HG02884 (cell line): ENCODE data around the gene MLF2.

Source experiments
- ATAC-seq: cut with Tn5 transposase; IDR thresholded peaks from one replicate; pipeline ENCODE4 v1.9.1; 2021; ENCODE audit warnings: mild to moderate bottlenecking, moderate library complexity; ENCODE audit not compliant: unreplicated experiment

Gene MLF2

DNA sequence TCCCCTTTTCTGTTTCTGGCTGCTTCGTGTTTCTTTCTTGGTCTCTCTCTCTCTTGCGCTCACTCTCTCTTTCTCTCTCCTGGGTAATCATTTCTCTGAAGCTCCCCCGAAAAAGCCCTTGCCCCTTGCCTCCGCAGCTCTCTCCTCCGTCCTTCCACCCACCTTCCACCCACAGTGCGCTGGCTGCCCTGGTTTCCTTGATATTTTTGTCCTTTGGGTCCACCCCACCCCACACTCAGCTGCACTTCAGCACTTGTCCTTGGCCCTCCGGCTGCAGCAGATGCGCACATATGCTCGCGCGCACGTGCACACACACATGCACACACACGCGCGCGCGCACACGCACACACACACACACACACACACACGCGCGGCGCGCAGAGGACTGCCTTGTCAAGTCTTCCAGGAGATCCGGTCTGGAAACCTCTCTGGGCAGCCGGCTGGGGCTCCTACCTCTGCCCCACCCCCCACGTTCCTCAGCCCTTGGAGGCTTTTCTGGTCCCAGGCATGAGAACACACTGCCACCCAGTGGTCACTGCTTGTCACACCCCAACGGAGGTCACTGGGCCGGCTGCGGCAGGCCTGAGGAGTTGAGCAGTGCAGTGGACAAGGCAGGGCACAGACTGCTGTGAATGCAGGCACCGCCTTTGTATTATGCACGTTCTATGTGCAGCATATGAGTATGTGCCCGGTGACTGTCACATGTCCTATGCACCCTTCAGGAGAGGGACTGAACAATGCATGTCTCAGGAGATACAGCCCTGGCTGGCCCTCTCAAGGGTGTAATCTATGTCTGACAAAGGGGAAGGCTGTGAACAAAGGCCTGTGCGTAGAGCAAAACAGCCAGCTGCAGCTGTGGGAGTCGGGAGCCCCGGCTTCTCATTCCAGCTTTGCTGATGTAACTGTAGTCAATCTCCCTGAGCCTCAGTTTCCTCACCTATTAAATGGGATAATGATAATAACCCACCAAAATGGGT, 25.9 kb upstream of the MLF2 start:
- ATAC-seq = peak; percentile 85

DNA sequence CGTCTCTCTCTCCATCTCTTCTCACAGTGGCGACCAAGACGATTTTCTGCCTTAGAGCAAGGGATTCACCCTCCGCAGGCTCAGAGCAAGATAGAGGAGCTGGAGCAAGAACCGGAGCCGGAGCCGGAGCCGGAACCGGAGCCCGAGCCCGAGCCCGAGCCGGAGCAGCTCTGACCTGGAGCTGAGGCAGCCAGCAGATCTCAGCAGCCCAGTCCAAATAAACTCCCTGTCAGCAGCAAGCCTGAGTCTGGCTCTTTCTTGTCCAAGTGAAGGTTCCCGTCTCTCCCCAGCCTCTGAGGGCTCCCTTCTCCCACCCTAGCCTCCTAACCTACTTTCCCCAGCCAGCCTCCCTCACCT, 25.3 kb upstream of the MLF2 start:
- ATAC-seq = no peak

DNA sequence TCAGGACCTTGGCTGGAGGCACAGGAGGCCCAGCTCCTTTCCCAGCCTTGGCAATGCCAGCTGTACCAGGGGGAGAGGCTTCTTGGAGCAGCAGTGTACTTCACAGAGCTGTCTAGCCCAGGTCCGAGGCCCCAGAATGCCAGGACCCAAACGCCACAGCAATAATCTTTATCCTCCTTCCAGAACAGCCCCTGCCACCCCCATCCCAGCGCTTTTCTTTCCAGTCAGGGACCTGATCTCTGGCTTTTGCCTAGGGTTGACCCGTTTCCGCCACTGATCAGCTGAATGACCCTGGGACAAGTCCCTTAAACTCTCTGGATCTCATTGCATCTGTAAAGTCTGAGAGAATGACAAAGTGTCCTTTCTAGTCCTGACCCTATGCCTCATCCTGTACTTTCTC, 24.4 kb upstream of the MLF2 start:
- ATAC-seq = no peak

DNA sequence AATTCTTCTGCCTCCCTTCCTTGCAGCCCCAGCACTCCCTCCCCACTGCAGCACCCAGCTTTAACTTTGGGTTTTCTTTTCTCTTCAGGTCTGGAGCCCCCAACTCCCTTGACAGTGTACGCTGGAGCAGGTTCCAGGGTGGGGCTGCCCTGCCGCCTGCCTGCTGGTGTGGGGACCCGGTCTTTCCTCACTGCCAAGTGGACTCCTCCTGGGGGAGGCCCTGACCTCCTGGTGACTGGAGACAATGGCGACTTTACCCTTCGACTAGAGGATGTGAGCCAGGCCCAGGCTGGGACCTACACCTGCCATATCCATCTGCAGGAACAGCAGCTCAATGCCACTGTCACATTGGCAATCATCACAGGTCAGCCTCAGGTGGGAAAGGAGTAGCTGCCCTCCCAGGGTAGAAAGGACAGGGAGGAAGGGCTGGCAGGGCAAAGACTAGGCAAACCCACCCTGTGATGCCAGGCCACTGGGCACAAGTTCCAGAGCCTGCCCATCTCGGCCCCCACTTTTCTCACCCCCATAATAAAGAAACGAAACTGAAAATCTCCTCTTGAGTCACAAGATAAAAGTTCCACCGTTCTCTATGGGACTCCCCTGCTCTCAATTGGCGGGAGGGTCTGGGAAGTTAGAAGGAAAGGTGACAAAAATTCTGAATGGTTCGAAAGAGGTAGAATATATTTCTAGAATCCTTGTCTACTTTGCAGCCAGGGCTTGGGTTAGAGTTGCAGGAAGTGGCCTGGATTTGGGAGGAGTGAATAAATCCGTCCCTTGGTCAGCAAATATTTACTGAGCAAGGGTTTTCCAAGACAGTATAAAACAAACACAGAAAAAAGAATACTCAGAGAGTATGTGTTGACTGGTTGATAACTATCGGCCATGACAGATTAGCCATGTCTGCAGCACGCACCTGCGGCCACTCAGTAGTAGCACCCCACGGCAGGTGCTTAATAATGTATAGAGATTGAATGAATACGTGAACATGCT, 22.5 kb upstream of the MLF2 start:
- no peak for ATAC-seq

DNA sequence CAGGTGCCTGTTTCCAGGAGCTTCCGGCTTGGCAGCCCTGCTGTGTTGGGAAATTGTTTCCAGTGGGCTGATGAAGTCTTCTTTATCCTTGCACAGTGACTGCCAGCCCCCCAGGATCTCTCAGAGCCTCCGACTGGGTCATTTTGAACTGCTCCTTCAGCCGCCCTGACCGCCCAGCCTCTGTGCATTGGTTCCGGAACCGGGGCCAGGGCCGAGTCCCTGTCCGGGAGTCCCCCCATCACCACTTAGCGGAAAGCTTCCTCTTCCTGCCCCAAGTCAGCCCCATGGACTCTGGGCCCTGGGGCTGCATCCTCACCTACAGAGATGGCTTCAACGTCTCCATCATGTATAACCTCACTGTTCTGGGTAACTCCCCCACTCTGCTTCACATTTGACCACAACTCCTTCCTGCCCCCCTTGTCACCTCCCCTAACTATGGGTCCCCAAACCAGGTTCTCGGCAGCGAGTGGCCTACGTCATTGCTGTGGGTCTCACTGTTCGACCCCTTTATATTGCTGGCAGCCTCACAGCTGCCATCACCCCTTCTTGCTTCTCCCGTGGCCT, 21.6 kb upstream of the MLF2 start:
- no peak for ATAC-seq

DNA sequence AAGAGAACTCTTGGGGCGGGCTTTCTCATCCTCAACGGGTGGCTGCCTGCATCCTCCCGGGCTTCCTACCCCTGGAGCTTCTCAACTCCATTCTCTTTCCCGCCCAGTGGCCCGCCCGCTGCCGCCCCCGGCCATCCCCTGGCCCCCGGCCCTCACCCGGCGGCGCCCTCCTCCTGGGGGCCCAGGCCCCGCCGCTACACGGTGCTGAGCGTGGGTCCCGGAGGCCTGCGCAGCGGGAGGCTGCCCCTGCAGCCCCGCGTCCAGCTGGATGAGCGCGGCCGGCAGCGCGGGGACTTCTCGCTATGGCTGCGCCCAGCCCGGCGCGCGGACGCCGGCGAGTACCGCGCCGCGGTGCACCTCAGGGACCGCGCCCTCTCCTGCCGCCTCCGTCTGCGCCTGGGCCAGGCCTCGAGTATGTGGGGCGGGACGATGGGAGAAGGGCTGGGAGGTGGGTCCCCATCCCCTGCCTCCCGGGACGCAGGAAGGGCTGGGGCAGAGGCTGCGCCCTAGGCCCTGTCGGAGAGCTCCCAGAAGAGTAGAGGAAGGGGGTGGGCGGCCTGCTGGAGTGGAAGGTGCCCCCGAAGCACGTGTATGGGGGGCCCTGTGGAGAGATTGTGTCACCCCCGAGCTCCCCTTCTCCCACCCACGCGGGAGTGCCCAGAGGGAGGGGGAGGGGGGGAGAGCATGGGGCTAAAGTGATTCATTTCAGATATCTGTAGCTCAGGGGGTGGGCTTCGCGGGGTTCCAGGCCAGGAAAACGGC, 20.8 kb upstream of the MLF2 start:
- ATAC-seq = no peak

DNA sequence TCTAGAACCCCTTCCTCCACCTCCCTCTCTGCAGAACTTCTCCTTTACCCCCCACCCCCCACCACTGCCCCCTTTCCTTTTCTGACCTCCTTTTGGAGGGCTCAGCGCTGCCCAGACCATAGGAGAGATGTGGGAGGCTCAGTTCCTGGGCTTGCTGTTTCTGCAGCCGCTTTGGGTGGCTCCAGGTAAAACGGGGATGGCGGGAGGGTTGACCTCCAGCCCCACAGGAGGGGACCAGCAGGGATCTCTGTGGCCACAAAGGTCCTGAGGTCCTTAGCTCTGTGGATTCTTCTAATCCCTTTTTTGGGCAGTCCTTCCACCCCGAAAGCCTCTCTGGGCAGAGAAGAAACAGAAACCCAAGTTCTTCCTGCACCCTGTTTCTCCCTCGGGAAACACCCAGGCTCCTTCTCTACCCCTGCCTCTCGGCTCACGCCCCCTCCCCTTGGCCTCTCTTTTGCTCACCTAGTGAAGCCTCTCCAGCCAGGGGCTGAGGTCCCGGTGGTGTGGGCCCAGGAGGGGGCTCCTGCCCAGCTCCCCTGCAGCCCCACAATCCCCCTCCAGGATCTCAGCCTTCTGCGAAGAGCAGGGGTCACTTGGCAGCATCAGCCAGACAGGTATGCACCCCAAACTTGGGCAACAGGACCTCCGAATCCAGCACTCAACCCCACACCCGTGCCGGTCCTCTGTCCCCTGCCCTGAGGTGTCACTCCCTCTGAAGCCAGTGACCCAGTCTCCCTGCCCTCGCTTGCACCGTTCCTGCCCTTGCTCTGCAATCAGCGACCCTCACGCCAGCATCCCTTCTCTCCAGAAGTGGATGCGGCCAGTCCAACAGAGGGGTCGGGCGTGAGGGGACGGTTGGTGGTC, 20.0 kb upstream of the MLF2 start:
- no peak for ATAC-seq

DNA sequence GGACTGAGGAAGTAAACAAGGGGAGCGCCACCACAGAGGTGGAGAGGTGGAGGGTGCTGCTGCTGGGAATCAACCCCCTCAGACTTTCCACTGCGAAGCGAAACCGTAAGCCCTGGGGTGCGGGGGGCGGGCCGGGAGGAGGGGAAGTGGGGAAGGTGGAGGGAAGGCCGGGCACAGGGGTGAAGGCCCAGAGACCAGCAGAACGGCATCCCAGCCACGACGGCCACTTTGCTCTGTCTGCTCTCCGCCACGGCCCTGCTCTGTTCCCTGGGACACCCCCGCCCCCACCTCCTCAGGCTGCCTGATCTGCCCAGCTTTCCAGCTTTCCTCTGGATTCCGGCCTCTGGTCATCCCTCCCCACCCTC, 19.4 kb upstream of the MLF2 start, which contains the start of gene LAG3:
LAG3 (plus strand) TSS at position 190 of the 365 bp plus-strand sequence. CDS start 333 bp downstream, outside the sequence.
- no peak for ATAC-seq

DNA sequence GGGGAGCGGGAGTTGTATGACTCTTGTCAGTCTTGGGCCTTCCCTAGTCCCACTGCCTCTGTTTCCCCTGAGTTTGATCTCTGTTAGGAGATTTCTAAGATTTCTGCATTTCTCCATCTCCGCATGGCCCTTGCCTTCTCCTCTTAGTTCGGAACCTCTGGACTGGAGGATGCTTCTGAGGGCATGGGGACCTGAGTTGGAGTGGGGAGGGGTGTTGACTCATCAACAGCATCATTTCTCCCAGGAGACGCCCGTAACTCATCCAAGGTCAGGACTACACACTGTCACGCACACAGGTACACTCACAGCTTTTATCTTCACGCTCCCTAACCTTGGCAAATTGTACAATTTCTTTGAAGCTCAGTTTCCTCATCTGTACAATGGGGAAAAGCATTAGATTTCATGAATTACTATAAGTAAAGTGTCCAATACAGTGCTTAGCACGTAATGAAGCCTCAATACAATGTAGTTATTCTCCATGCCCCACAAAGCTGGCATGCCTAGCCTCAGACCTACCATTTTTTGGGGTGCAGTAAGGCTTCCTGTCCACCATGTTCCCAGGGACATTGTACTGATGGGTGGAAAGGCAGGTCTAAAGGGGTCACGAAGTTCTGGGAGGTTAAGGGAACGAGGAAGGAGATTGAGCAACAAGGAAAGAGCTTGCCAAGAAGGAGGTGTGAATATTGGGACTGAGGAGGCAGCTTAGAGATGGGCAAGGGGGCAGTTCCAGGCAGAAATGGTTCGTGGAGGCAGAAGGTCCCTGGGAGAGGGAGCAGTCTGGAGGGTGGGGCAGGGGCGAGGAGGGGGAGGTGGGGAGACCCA, 18.8 kb upstream of the MLF2 start:
- no peak for ATAC-seq

DNA sequence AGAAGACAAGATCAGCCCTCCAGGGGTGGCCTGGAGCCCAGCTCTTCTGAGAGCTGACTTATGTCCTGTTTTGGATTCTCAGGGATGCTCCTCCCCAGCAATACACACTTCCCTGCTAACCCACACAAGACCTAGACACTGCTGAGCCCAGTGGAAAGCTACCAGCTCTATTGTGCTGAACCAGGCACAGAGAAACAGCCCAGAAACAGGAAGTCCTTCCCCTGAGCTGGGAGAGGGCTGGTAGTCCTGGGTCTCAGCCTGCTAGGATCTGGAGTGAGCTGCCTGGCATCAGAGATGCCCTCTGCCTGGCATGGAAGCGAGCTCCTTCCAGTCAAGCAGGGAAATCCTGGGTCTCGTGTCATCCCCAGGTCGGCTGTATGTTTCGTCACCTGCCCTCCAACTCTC, 18.2 kb upstream of the MLF2 start:
- ATAC-seq = no peak

DNA sequence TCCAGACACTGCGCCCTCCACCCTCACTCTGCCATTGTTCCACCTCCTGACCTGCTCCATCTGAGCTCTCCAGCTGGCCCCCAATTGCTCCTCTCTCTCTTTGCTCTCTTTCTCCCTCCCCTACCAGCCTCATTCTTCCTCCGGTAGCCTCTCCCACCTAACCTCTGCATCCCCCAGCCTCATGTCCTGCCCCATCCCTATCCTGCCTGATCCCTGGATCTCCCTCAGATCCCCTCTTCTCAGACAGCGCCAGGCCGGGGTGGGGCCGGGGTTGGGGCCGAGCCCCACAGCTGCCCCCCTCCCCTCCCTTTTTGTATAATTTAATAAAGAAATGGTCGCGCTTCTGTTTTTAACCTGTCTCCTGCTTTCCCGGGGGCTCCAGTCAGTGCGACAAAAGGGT, 17.7 kb upstream of the MLF2 start:
- ATAC-seq = no peak

DNA sequence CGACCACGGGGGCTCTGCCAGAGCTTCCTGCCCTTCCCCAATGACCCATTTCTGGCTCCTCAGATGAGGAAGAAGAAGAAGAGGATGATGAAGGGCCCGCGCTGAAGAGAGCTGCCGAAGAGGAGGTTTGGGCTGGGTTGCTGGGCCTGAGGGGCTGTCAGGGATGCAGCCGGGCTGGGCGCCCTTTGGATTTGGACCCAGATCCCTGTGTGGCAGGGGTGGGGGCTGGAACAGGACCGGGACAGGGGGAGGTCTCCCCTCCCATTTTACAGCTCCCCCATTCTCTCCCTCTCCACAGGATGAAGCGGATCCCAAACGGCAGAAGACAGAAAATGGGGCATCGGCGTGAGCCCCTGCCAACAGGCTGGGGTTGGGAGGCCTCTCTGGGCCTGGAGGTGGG, 17.2 kb upstream of the MLF2 start:
- no peak for ATAC-seq

DNA sequence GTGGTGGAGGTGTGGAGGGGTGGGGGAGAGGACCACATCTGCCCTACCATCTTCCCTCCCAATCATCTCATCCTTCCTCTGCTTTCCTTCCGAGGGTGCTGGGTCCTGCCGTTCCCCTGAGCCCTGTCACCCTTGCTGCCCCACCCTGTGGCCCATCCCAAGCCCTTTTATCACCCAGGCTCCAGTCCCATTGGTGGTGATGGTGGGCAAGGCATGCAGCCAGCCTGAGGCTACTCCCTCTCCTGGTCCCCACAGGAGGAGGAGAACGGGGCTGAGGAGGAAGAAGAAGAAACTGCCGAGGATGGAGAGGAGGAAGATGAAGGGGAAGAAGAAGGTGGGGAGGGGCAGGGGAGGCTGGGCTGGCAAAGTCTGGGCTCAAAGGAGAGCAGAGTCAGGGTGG, 16.7 kb upstream of the MLF2 start:
- no peak for ATAC-seq

DNA sequence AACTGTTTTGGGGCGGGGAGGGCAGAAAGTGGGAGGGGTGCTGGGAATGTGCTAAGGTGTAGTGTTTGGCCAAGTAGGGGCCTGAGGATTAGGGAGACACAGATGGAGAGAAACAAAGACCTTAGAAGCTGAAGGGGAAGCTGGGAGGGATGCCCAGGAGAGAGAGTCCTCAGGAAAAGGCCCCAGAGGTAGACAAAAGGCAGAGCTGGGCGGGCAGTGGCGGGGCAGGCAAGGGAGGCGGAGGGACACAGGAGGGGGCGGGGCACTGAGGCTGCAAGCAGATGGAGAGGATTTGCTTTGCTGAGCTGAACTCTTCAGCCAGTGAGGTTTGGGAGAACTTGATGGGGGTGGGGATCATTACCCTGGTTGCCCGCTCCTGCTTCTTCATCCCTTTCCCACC, 16.0 kb upstream of the MLF2 start:
- ATAC-seq = no peak

DNA sequence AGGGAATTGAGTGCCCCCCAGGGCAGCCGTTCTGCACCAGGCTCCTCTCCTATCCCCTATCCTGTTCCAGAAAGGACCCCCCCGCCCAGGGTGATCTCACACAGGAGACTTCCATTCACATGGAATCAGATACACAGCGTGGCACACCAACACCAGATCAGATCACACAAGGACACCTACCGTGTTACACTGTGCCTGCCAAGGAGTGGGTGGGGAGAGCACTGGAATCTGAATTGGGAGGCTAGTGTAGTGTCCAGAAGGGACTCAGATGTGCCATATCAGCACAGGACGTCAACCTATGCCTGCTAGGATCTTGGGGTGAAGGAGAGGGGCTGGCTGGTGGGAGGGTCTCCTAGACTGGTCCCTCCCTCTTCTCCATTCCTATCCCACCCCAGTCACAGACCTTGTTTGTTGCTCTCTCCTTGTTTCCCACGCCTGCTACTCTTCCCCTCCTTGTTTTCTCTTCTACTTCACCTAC, 15.5 kb upstream of the MLF2 start:
- ATAC-seq = no peak

DNA sequence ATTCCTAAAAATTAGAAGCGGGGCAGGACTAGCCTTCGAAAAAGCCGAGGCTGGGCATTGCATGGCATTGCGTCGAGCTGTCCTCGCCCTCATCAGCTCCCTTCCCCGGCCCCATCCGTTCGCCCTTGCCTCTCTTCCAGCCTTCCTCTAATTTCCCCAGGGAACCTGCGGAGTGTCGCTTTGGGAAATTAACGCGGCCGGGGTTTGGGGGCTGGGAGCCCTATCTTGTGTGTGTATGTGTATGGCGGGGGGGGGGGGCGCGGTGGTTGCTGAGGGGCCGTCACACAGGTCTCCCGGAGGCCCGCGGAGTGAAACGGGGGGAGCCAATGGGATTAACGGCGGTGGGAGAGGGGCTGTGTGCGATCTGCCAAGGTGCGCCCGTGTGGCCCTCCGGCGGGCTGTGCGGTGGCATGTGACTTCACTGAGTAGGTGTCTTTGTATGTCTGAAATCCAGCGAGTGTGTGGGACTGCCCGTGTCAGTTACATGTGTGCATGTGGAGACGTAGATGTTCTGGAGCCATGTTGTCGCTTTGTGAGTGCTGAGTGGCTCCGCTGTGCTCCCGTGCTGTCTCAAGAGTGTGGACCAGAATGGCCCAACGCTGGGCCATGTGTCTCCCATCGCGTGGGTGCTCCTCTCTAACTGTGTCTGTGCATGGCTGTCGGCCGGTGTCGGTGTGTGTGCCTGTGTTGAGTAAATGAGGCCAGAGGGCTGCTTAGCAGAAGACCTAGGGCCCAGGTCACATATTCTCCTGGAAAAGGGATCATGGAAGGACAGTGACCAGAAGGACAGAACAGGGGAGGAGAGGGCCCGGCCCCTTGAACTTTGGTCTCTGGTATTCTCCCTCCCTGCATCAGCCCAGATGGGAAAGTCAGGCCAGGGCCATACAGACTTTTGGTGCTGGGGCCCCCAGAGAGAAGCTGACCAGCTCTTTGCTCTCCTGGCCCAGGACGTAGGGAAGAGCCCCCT, 14.7 kb upstream of the MLF2 start:
- ATAC-seq = no peak

DNA sequence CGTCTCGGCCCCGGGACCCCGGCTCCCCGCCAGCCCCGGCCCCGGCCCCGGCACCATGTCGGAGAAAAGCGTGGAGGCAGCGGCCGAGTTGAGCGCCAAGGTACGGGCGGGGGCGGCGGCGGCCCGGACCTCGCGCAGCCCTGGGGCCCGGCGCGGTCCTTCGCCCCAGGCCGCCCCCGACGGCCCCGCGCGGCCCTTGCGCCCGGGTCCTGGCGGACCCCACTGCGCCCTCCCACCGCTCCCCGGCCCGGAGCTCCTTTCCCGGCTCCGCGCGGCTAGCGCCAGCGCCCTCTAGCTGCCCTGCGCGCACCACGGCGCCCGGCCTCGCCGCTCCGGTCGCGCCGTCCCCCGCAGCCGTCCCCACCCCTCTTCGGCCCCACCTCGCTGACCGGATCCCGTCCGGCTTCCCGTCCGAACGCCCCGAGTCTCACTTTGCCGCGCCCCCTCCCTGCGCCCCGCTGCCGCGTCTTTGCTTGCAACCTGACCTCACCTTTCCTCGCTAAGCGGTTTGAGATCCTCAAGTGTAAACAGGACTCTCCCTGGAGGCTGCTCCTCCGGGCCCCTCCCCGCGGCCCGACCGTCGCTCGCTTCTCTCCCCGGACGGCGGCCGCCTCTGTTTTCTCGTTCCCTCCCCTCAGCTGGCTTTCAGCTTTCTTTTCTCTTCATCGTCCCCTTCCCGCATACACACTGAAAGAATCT, 13.9 kb upstream of the MLF2 start:
- no peak for ATAC-seq
